K562 (cell line): ENCODE measurements around the gene PCNX2. TPM values are rescaled to one million over a fixed set of nuclear protein-coding genes. Genes with fewer than 3 reads are reported as not detected.

Experiments
- ATAC-seq: fragments of 200-7000 bp; cut with Tn5 transposase; 3 replicates; pipeline ENCODE4 v1.9.1; 2020; ENCODE audit warnings: moderate library complexity
- BruUV-seq: library from RNA; stranded (reverse); fragments of 400-500 nt; replicated peaks from 2 replicates; lab custom pipeline; 2021; lab: Mats Ljungman, UMichigan
- CTCF ChIA-PET: fragments of 300-600 bp; formaldehyde crosslinking; extraction: SDS; loops from one replicate; lab custom pipeline; 2021; ENCODE audit warnings: low intra/inter-chr PET ratio; lab: Yijun Ruan, JAX
- POLR2A ChIA-PET: fragments of 300-600, 350-650 bp; sonication (Branson Sonifier 250); formaldehyde crosslinking; extraction: SDS; loops from one replicate; lab custom pipeline; 2021; ENCODE audit warnings: antibody characterized with exemption, inconsistent platforms; lab: Yijun Ruan, JAX
- DNase-seq, 4 experiments: peaks; one replicate each; pipeline versions ENCODE4 v3.0.0 to v3.0.0-alpha.2; 2011 to 2018; ENCODE audit warnings: low spot score in 3 of 4, mixed read lengths in 3 of 4; ENCODE audit errors: extremely low read depth in 1 of 4
- FAIRE-seq: peaks from 2 replicates; lab custom pipeline; 2011; peaks lifted over from hg19 to GRCh38; lab: Jason Lieb, UNC
- H2AFZ ChIP-seq: 2 replicates; pipeline ENCODE4 v1.6.0; 2011; ENCODE audit warnings: low read depth, low read length, control low read depth, inconsistent platforms
- H3K27ac ChIP-seq: fragments of 200-600 bp; 3 replicates; pipeline ENCODE4 v1.8.0; 2011; ENCODE audit warnings: low read depth, mild to moderate bottlenecking, control low read depth, inconsistent platforms, low read length, moderate library complexity, mixed read lengths; ENCODE audit errors: extremely low read depth
- H3K27me3 ChIP-seq, 2 experiments: fragments of 300-600 bp in 1 of 2; 2 replicates in 1 of 2; 3 replicates in 1 of 2; pipeline versions ENCODE4 v1.6.0 to v1.8.0; 2011; ENCODE audit warnings: inconsistent platforms in 2 of 2, low read length in 2 of 2, mild to moderate bottlenecking in 1 of 2, mixed read lengths in 1 of 2, moderate library complexity in 1 of 2; ENCODE audit not compliant: control insufficient read depth in 2 of 2, insufficient read depth in 2 of 2
- H3K36me3 ChIP-seq: fragments of 300-600 bp; 3 replicates; pipeline ENCODE4 v1.8.0; 2011; ENCODE audit warnings: mild to moderate bottlenecking, low read length, inconsistent platforms; ENCODE audit not compliant: control insufficient read depth, insufficient read depth
- H3K4me1 ChIP-seq, 2 experiments: fragments of 200-600 bp in 1 of 2; replicated peaks in 1 of 2; 2 replicates in 1 of 2; 3 replicates in 1 of 2; pipeline versions ENCODE4 v1.5.1 to v1.8.0; 2011; ENCODE audit warnings: inconsistent platforms in 2 of 2, low read length in 2 of 2, mild to moderate bottlenecking in 1 of 2, mixed read lengths in 1 of 2, moderate library complexity in 1 of 2; ENCODE audit not compliant: control insufficient read depth in 2 of 2, insufficient read depth in 2 of 2
- H3K4me2 ChIP-seq: 2 replicates; pipeline ENCODE4 v1.6.1; 2011; ENCODE audit warnings: low read length, control low read depth, inconsistent platforms, mixed read lengths; ENCODE audit not compliant: insufficient read depth
- H3K4me3 ChIP-seq: fragments of 200-600 bp; sonication (generic), shearing (Covaris generic); 2 replicates; pipeline ENCODE4 v1.5.1; 2016; ENCODE audit warnings: control low read depth, inconsistent platforms
- H3K79me2 ChIP-seq: fragments of 200-600 bp; 3 replicates; pipeline ENCODE4 v1.8.0; 2011; ENCODE audit warnings: low read length, inconsistent platforms; ENCODE audit not compliant: control insufficient read depth, insufficient read depth
- H3K9ac ChIP-seq, 2 experiments: 2 replicates each; pipeline versions ENCODE4 v1.6.0 to v1.6.1; 2011; ENCODE audit warnings: low read depth in 2 of 2, low read length in 2 of 2, control low read depth in 1 of 2, inconsistent platforms in 1 of 2, mild to moderate bottlenecking in 1 of 2, mixed read lengths in 1 of 2; ENCODE audit not compliant: insufficient read depth in 1 of 2
- H3K9me1 ChIP-seq: one replicate; pipeline ENCODE4 v1.6.0; 2011; ENCODE audit warnings: inconsistent platforms, mild to moderate bottlenecking, low read length, moderate library complexity; ENCODE audit not compliant: control insufficient read depth, insufficient read depth
- H3K9me3 ChIP-seq: replicated peaks from 2 replicates; pipeline ENCODE4 v1.5.1; 2011; ENCODE audit warnings: low read depth, low read length, inconsistent platforms; ENCODE audit not compliant: control insufficient read depth, insufficient read depth
- H4K20me1 ChIP-seq: replicated peaks from 2 replicates; pipeline ENCODE4 v1.6.1; 2011; ENCODE audit warnings: low read length, inconsistent platforms, mixed read lengths; ENCODE audit not compliant: control insufficient read depth, insufficient read depth
- DACH1 ChIP-seq: fragments of 450-650 bp; IDR thresholded peaks from 2 replicates; pipeline ENCODE4 v1.6.1; 2018; ENCODE audit not compliant: partially characterized antibody
- NCOA2 ChIP-seq, 2 experiments: fragments of 450-650 bp; IDR thresholded peaks; 2 replicates each; pipeline ENCODE4 v1.6.1; 2018; ENCODE audit warnings: mild to moderate bottlenecking in 2 of 2, moderate library complexity in 1 of 2; ENCODE audit not compliant: partially characterized antibody in 2 of 2
- RFX7 ChIP-seq: fragments of 250-450 bp; sonication (Bioruptor Pico); IDR thresholded peaks from 2 replicates; pipeline ENCODE4 v1.5.1; 2021; ENCODE audit warnings: mild to moderate bottlenecking
- SOX6 ChIP-seq: fragments of 450-650 bp; IDR thresholded peaks from 2 replicates; pipeline ENCODE4 v1.6.1; 2014; ENCODE audit warnings: mild to moderate bottlenecking
- SPI1 ChIP-seq: IDR thresholded peaks from 2 replicates; pipeline ENCODE4 v1.6.1; 2011; ENCODE audit warnings: low read depth, low read length, control low read depth, borderline replicate concordance
- ZFPM2 ChIP-seq: fragments of 250-450 bp; sonication (Bioruptor Pico); IDR thresholded peaks from 2 replicates; pipeline ENCODE4 v1.5.1; 2022; ENCODE audit warnings: mild to moderate bottlenecking
- ZNF41 ChIP-seq: fragments of 250-450 bp; sonication (Bioruptor Pico); conservative IDR thresholded peaks from 2 replicates; pipeline ENCODE4 v1.4.0; 2020; ENCODE audit warnings: mild to moderate bottlenecking
- WGBS: fragments of 100-300 bp; shearing (Covaris generic); methylation state at CpG from one replicate; pipeline ENCODE4 v1.1.6; 2016; ENCODE audit warnings: low coverage, mixed read lengths; ENCODE audit not compliant: insufficient coverage; ENCODE audit errors: missing lambda C conversion rate; 5-methylcytosine and 5-hydroxymethylcytosine counted together
- in situ Hi-C: fragments of 300-500 bp; cut with MboI; formaldehyde crosslinking; loops from 4 replicates; pipeline ENCODE4 v1.15.0; 2018; ENCODE audit warnings: inconsistent platforms, mixed read lengths
- intact Hi-C: fragments of 100-400 bp; cut with micrococcal nuclease; formaldehyde crosslinking; loops from 2 replicates; pipeline ENCODE4 v1.14.2; 2022
- polyA plus RNA-seq, 8 experiments: library from polyadenylated mRNA; depleted of rRNA in 4 of 8; stranded (reverse) in 5 of 8; unstranded in 3 of 8; fragments of >200 nt; fragmentation: Nextera tagmentation in 2 of 8; fragmentation: Illumina TruSeq in 1 of 8; extraction: Ambion mirVana in 2 of 8; extraction: Trizol in 1 of 8; gene quantifications; 2 replicates each; pipeline versions ENCODE4 v1.2.1 to v1.2.3, GENCODE V29; 2011 to 2014; ENCODE audit warnings: inconsistent platforms in 1 of 8, missing spikeins in 1 of 8
- total RNA-seq, 7 experiments: library from RNA; depleted of rRNA in 6 of 7; stranded (reverse); fragments of >200 nt in 6 of 7; fragmentation: Illumina TruSeq in 2 of 7; extraction: Trizol in 2 of 7; gene quantifications; 2 replicates each; pipeline versions ENCODE4 v1.2.1 to v1.2.3, GENCODE V29; 2011 to 2021; ENCODE audit warnings: low replicate concordance in 1 of 7
- TF ChIP-seq, protein P1 (sequence below): fragments of 450-650 bp; formaldehyde crosslinking; IDR thresholded peaks from 2 replicates; pipeline ENCODE4 v1.4.0; 2022; ENCODE audit warnings: mild to moderate bottlenecking, moderate library complexity
- TF ChIP-seq, protein P2 (sequence below): fragments of 450-650 bp; formaldehyde crosslinking; conservative IDR thresholded peaks from 2 replicates; pipeline ENCODE4 v1.4.0; 2022; ENCODE audit warnings: mild to moderate bottlenecking, missing genetic modification characterization
- TF ChIP-seq, protein P3 (sequence below): fragments of 150-350 bp; IDR thresholded peaks from 2 replicates; pipeline ENCODE4 v1.6.1; 2014; ENCODE audit warnings: low read depth, mild to moderate bottlenecking, low read length, borderline replicate concordance

PCNX2 gene
- total and polyA plus RNA-seq, 9 of the 15 experiments (the other 6 are each of a cell fraction or from before 2014, with no cell fraction given): 0.07 to 0.33 TPM; not detected in 7

DNA sequence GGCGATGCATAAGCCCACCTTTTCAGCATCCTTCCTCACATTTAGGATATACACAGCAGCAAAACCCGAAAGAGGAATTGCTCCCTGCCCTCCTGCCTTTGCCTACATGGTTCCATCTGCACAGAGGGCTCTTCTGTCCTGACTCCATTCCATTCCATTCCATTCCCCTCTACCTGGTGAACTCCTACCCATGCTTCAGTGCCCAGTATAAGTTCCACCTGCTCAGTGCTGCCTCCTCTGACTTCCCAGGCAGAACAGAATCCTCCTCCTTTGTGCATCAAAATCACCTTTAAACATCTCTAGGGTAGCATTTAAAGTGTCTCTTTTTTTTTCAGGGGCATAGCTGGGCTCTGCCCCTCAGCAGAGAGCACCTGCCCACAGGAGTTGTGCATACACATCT is 112.9 kb downstream of the PCNX2 start (continued):
- TF ChIP-seq, protein P1, sequence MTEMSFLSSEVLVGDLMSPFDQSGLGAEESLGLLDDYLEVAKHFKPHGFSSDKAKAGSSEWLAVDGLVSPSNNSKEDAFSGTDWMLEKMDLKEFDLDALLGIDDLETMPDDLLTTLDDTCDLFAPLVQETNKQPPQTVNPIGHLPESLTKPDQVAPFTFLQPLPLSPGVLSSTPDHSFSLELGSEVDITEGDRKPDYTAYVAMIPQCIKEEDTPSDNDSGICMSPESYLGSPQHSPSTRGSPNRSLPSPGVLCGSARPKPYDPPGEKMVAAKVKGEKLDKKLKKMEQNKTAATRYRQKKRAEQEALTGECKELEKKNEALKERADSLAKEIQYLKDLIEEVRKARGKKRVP: no peak
- no peak for TF ChIP-seq RFX7

DNA sequence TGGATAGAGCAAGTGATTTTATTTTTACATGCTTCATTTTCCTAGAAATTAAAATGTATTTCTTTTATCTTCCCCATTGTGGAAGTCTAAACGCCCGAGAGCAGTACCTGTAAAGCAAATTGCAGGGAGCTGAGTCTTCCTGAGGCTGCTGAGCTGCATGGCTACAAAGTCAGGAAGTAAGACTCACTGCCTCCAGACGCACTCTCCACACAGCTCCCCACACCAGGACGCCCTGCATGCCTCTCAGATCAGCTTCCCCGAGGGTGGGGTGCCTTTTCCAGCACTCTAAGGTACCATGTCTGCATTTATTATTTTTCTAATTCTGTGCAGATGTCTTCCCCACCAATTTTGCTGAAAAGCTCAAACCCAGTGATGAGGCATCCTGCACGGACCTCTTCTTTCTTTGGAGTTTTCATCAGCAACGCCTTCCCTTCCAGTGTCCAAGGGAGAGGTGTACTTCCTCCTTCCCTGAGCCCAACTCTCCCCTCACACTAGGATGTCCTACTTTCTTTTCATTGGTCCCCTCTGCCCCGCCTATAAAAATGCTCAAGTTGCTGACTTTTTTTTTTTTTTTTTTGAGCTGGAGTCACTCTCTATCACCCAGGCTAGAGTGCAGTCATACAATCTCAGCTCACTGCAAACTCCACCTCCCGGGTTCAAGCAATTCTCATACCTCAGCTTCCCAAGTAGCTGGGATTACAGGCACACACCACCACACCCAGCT is 114.7 kb downstream of the PCNX2 start:
- no peak overlapping the region for H2AFZ ChIP-seq
- H3K4me3 ChIP-seq: no peak overlapping the region
- H3K36me3 ChIP-seq: no peaks in the 10 kb centered on the region
- ATAC-seq (no peak), DNase-seq (no peak), FAIRE-seq (no peak)
- in situ Hi-C loops: no loop called here
- H3K79me2 ChIP-seq: no peaks in the 10 kb centered on the region
- no peak overlapping the region for H3K27ac ChIP-seq
- intact Hi-C loops: no loop called here
- H3K4me2 ChIP-seq: no peak overlapping the region
- H3K27me3 ChIP-seq: no peaks in the 10 kb centered on the region
- no peaks in the 10 kb centered on the region for H3K4me1 ChIP-seq
- H4K20me1 ChIP-seq: no peaks in the 10 kb centered on the region
- ChIA-PET POLR2A (no interaction called here), CTCF (no interaction called here)
- no peaks in the 10 kb centered on the region for H3K9me3 ChIP-seq
- TF ChIP-seq SPI1 (no peak), NCOA2 (IDR thresholded peaks at IDR 0.05; ENCODE audit: partially characterized antibody in 2 of 2) (no peak), SOX6 (no peak), ZNF41 (CRISPR knock-in tag) (no peak), DACH1 (no peak), ZFPM2 (CRISPR knock-in tag) (no peak)
- TF ChIP-seq, protein P2, sequence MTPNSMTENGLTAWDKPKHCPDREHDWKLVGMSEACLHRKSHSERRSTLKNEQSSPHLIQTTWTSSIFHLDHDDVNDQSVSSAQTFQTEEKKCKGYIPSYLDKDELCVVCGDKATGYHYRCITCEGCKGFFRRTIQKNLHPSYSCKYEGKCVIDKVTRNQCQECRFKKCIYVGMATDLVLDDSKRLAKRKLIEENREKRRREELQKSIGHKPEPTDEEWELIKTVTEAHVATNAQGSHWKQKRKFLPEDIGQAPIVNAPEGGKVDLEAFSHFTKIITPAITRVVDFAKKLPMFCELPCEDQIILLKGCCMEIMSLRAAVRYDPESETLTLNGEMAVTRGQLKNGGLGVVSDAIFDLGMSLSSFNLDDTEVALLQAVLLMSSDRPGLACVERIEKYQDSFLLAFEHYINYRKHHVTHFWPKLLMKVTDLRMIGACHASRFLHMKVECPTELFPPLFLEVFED: no peak
- TF ChIP-seq, protein P3, sequence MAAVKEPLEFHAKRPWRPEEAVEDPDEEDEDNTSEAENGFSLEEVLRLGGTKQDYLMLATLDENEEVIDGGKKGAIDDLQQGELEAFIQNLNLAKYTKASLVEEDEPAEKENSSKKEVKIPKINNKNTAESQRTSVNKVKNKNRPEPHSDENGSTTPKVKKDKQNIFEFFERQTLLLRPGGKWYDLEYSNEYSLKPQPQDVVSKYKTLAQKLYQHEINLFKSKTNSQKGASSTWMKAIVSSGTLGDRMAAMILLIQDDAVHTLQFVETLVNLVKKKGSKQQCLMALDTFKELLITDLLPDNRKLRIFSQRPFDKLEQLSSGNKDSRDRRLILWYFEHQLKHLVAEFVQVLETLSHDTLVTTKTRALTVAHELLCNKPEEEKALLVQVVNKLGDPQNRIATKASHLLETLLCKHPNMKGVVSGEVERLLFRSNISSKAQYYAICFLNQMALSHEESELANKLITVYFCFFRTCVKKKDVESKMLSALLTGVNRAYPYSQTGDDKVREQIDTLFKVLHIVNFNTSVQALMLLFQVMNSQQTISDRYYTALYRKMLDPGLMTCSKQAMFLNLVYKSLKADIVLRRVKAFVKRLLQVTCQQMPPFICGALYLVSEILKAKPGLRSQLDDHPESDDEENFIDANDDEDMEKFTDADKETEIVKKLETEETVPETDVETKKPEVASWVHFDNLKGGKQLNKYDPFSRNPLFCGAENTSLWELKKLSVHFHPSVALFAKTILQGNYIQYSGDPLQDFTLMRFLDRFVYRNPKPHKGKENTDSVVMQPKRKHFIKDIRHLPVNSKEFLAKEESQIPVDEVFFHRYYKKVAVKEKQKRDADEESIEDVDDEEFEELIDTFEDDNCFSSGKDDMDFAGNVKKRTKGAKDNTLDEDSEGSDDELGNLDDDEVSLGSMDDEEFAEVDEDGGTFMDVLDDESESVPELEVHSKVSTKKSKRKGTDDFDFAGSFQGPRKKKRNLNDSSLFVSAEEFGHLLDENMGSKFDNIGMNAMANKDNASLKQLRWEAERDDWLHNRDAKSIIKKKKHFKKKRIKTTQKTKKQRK: no peak
- under 1% methylated on average over 9 of the region's 9 CpGs for WGBS
- no TSS peak for BruUV-seq
- no peak overlapping the region for H3K9ac ChIP-seq
- H3K9me1 ChIP-seq: no peaks in the 10 kb centered on the region
